Keratinocyte (primary cell): ENCODE data around the gene CD274. TPM values are rescaled to one million over a fixed set of nuclear protein-coding genes. Genes with fewer than 3 reads are reported as not detected.
A peak's percentile ranks its signal among the peaks of the same experiment; 100 is the strongest.
"Not testable (repeated sequence)": the region's sequence is repeated elsewhere in the genome, so short reads cannot be mapped to it uniquely, and the experiment has no call there.

ENCODE experiments used
- DNase-seq: peaks from one replicate; pipeline ENCODE4 v3.0.0-alpha.2; 2011; ENCODE audit warnings: low read depth, missing footprints, low spot score
- FAIRE-seq: peaks from 2 replicates; lab custom pipeline; 2011; peaks lifted over from hg19 to GRCh38; lab: Jason Lieb, UNC
- H2AFZ ChIP-seq: 2 replicates; pipeline ENCODE4 v1.6.0; 2012; ENCODE audit warnings: low read length, control low read depth, inconsistent platforms; ENCODE audit not compliant: control insufficient read depth
- H3K27ac ChIP-seq: 2 replicates; pipeline ENCODE4 v1.5.1; 2011; ENCODE audit warnings: low read length; ENCODE audit not compliant: control insufficient read depth, insufficient read depth
- H3K27me3 ChIP-seq: 3 replicates; pipeline ENCODE4 v1.6.0; 2011; ENCODE audit warnings: low read length; ENCODE audit not compliant: control insufficient read depth, insufficient read depth; ENCODE audit errors: extremely low read depth
- H3K36me3 ChIP-seq, 2 experiments: 2 replicates in 1 of 2; 3 replicates in 1 of 2; pipeline ENCODE4 v1.5.1; 2011; ENCODE audit warnings: low read length in 2 of 2, mild to moderate bottlenecking in 1 of 2; ENCODE audit not compliant: control insufficient read depth in 2 of 2, insufficient read depth in 2 of 2; ENCODE audit errors: extremely low read depth in 1 of 2
- H3K4me1 ChIP-seq: 3 replicates; pipeline ENCODE4 v1.5.1; 2011; ENCODE audit warnings: low read length; ENCODE audit not compliant: control insufficient read depth, insufficient read depth; ENCODE audit errors: extremely low read depth
- H3K4me2 ChIP-seq: 3 replicates; pipeline ENCODE4 v1.6.0; 2011; ENCODE audit warnings: low read depth, low read length; ENCODE audit not compliant: control insufficient read depth, insufficient read depth; ENCODE audit errors: extremely low read depth
- H3K4me3 ChIP-seq, 3 experiments: fragments of 200-600 bp in 1 of 3; sonication (generic) in 1 of 3; 2 replicates in 2 of 3; 3 replicates in 1 of 3; pipeline ENCODE4 v1.5.1; 2011 to 2016; ENCODE audit warnings: low read length in 3 of 3, mild to moderate bottlenecking in 3 of 3, control low read depth in 2 of 3, inconsistent platforms in 1 of 3, low read depth in 1 of 3, mixed read lengths in 1 of 3, mixed run types in 1 of 3, moderate library complexity in 1 of 3; ENCODE audit not compliant: control insufficient read depth in 2 of 3, insufficient read depth in 2 of 3; ENCODE audit errors: extremely low read depth in 1 of 3
- H3K79me2 ChIP-seq: 2 replicates; pipeline ENCODE4 v1.6.0; 2012; ENCODE audit warnings: low read length; ENCODE audit not compliant: control insufficient read depth, insufficient read depth
- H3K9ac ChIP-seq: 3 replicates; pipeline ENCODE4 v1.6.0; 2011; ENCODE audit warnings: low read length; ENCODE audit not compliant: control insufficient read depth, insufficient read depth; ENCODE audit errors: extremely low read depth
- H3K9me1 ChIP-seq: 3 replicates; pipeline ENCODE4 v1.6.0; 2011; ENCODE audit warnings: low read length; ENCODE audit not compliant: control insufficient read depth, insufficient read depth; ENCODE audit errors: extremely low read depth
- H3K9me3 ChIP-seq: 2 replicates; pipeline ENCODE4 v1.5.1; 2012; ENCODE audit warnings: low read depth, low read length; ENCODE audit not compliant: control insufficient read depth
- H4K20me1 ChIP-seq: 3 replicates; pipeline ENCODE4 v1.6.0; 2011; ENCODE audit warnings: low read length; ENCODE audit not compliant: control insufficient read depth, insufficient read depth; ENCODE audit errors: extremely low read depth
- CTCF ChIP-seq, 3 experiments: IDR thresholded peaks in 1 of 3; conservative IDR thresholded peaks in 1 of 3; optimal IDR thresholded peaks in 1 of 3; 2 replicates in 2 of 3; 3 replicates in 1 of 3; pipeline versions ENCODE3 to v1.5.1; 2011; ENCODE audit warnings: low read length in 3 of 3, mild to moderate bottlenecking in 3 of 3, moderate library complexity in 2 of 3, control low read depth in 1 of 3, inconsistent platforms in 1 of 3; ENCODE audit not compliant: insufficient read depth in 2 of 3; ENCODE audit errors: extremely low read depth in 1 of 3
- EZH2 ChIP-seq: IDR thresholded peaks from one replicate; pipeline ENCODE4 v1.6.1; 2012; ENCODE audit warnings: inconsistent platforms, mild to moderate bottlenecking, low read length, moderate library complexity
- dilution Hi-C: fragments of 300-500 bp; cut with MboI; formaldehyde crosslinking; loops from one replicate; pipeline ENCODE4 v1.7.0; 2020; ENCODE audit warnings: low sequenced_read_pairs; ENCODE audit not compliant: extremely low pct_ligation_motif_present
- polyA plus RNA-seq, 5 experiments: library from polyadenylated mRNA; depleted of rRNA in 3 of 5; stranded (reverse) in 3 of 5; stranded (forward) in 1 of 5; unstranded in 1 of 5; fragments of >200 nt; gene quantifications; 1 replicate in 1 of 5; 2 replicates in 3 of 5; 3 replicates in 1 of 5; pipeline versions ENCODE4 v1.2.1 to v1.2.3, GENCODE V29; 2011 to 2012; ENCODE audit warnings: missing spikeins in 2 of 5, low read depth in 1 of 5, low replicate concordance in 1 of 5

CD274 gene
- polyA plus RNA-seq, 1 donor (not counting 4 experiments of a cell fraction or from before 2014, with no cell fraction given): 36.3 TPM

- no peak for DNase-seq
- TF ChIP-seq CTCF (optimal IDR thresholded peaks at IDR 0.05 in 1 of 3, IDR thresholded peaks at IDR 0.05 in 1 of 3, conservative IDR thresholded peaks at IDR 0.05 in 1 of 3; ENCODE audit: extremely low read depth in 1 of 3, insufficient read depth in 2 of 3, low read length in 3 of 3) (no peak), EZH2 (no peak)
- no peak overlapping the region for H3K4me3 ChIP-seq
- H3K9ac ChIP-seq: no peak overlapping the region
- dilution Hi-C loops: no loop called here
- H3K36me3 ChIP-seq: peaks cover 11 to 47% of the 10 kb centered on the region in 2 experiments
- no peaks in the 10 kb centered on the region for H4K20me1 ChIP-seq
- H3K27me3 ChIP-seq: no peaks in the 10 kb centered on the region
- peak; percentile 53 for FAIRE-seq
- H3K4me2 ChIP-seq: no peak overlapping the region
- H3K79me2 ChIP-seq: peaks cover 68% of the 10 kb centered on the region
- H3K9me3 ChIP-seq: no peaks in the 10 kb centered on the region
- H3K4me1 ChIP-seq: peaks cover 13% of the 10 kb centered on the region
- no peaks in the 10 kb centered on the region for H3K9me1 ChIP-seq
- H3K27ac ChIP-seq: no peak overlapping the region
- H2AFZ ChIP-seq: no peak overlapping the region
Measured at GRCh38 chr9:5460157-5460556, 9.8 kb downstream of the CD274 start.

GRCh38 chr9:5464831-5465330 is 14.5 kb downstream of the CD274 start:
- H3K27ac ChIP-seq, H3K9me3 ChIP-seq, FAIRE-seq, H4K20me1 ChIP-seq, H3K9me1 ChIP-seq, H3K4me1 ChIP-seq, H2AFZ ChIP-seq, H3K4me2 ChIP-seq, H3K9ac ChIP-seq, dilution Hi-C loops, H3K27me3 ChIP-seq, H3K4me3 ChIP-seq, DNase-seq: not testable (repeated sequence)
- Histone ChIP-seq H3K79me2 (peaks cover 21% of the 10 kb centered on the region), H3K36me3 (peaks cover 9 to 46% of the 10 kb centered on the region in 2 experiments)

GRCh38 chr9:5466005-5466404 is 15.7 kb downstream of the CD274 start:
- no peaks in the 10 kb centered on the region for H4K20me1 ChIP-seq
- H3K27ac ChIP-seq: no peak overlapping the region
- peaks cover 12% of the 10 kb centered on the region for H3K79me2 ChIP-seq
- peaks cover 8% of the 10 kb centered on the region for H3K4me1 ChIP-seq
- no peak overlapping the region for H2AFZ ChIP-seq
- DNase-seq: no peak
- H3K9ac ChIP-seq: no peak overlapping the region
- no peak overlapping the region for H3K4me3 ChIP-seq
- no peaks in the 10 kb centered on the region for H3K27me3 ChIP-seq
- dilution Hi-C loops: no loop called here
- no peak for FAIRE-seq
- no peak overlapping the region for H3K4me2 ChIP-seq
- TF ChIP-seq CTCF (optimal IDR thresholded peaks at IDR 0.05 in 1 of 3, IDR thresholded peaks at IDR 0.05 in 1 of 3, conservative IDR thresholded peaks at IDR 0.05 in 1 of 3; ENCODE audit: extremely low read depth in 1 of 3, insufficient read depth in 2 of 3, low read length in 3 of 3): no peak
- no peak for TF ChIP-seq EZH2
- H3K9me1 ChIP-seq: no peaks in the 10 kb centered on the region
- no peaks in the 10 kb centered on the region for H3K9me3 ChIP-seq
- peaks cover 8 to 43% of the 10 kb centered on the region in 2 experiments for H3K36me3 ChIP-seq
